KMS-11 (cell line): ENCODE data around the gene SLC2A5.

ENCODE experiments used
- H2AFZ ChIP-seq: fragments of 200-600 bp; sonication (generic); 2 replicates; pipeline ENCODE4 v1.6.1; 2016; ENCODE audit warnings: antibody characterized with exemption, mixed run types, low read depth
- H3K27ac ChIP-seq: fragments of 200-600 bp; sonication (generic); 2 replicates; pipeline ENCODE4 v1.6.1; 2016; ENCODE audit warnings: mild to moderate bottlenecking, mixed run types
- H3K27me3 ChIP-seq: fragments of 200-600 bp; sonication (generic); 2 replicates; pipeline ENCODE4 v1.6.1; 2017; ENCODE audit warnings: mild to moderate bottlenecking, low read depth, mixed run types, moderate library complexity; ENCODE audit not compliant: insufficient read depth
- H3K36me3 ChIP-seq: fragments of 200-600 bp; sonication (generic); 2 replicates; pipeline ENCODE4 v1.6.1; 2017; ENCODE audit warnings: mild to moderate bottlenecking, mixed run types; ENCODE audit not compliant: insufficient read depth
- H3K4me1 ChIP-seq: fragments of 200-600 bp; sonication (generic); 2 replicates; pipeline ENCODE4 v1.6.1; 2016; ENCODE audit warnings: mild to moderate bottlenecking, low read depth, mixed run types; ENCODE audit not compliant: poor library complexity, severe bottlenecking
- H3K4me2 ChIP-seq: fragments of 200-600 bp; sonication (generic); 2 replicates; pipeline ENCODE4 v1.7.0; 2016; ENCODE audit warnings: mild to moderate bottlenecking, mixed run types
- H3K4me3 ChIP-seq: fragments of 200-600 bp; sonication (generic); IDR thresholded peaks from 2 replicates; pipeline ENCODE4 v1.6.1; 2017; ENCODE audit warnings: low read depth, low read length, mixed read lengths; ENCODE audit not compliant: insufficient read depth
- H3K79me2 ChIP-seq: fragments of 200-600 bp; sonication (generic); 2 replicates; pipeline ENCODE4 v1.6.1; 2016; ENCODE audit warnings: low read depth, mixed run types; ENCODE audit not compliant: insufficient read depth
- H3K9ac ChIP-seq: fragments of 200-600 bp; sonication (generic); 2 replicates; pipeline ENCODE4 v1.6.1; 2016; ENCODE audit warnings: mild to moderate bottlenecking, mixed run types
- H4K20me1 ChIP-seq: fragments of 200-600 bp; sonication (generic); 2 replicates; pipeline ENCODE4 v1.6.1; 2016; ENCODE audit warnings: mild to moderate bottlenecking, mixed run types; ENCODE audit not compliant: insufficient read depth
- CTCF ChIP-seq: fragments of 200-600 bp; sonication (generic); conservative IDR thresholded peaks from 2 replicates; pipeline ENCODE4 v1.6.1; 2017; ENCODE audit warnings: low read depth, mild to moderate bottlenecking, antibody characterized with exemption, low read length, moderate library complexity, mixed read lengths

SLC2A5 gene

GRCh38 chr1:9045861-9046510 lies 23.4 kb downstream of the SLC2A5 start:
- H3K4me3 ChIP-seq = no peak overlapping the region
- no peaks in the 10 kb centered on the region for H3K79me2 ChIP-seq
- no peaks in the 10 kb centered on the region for H4K20me1 ChIP-seq
- no peak overlapping the region for H3K4me2 ChIP-seq
- H2AFZ ChIP-seq = no peak overlapping the region
- H3K4me1 ChIP-seq = no peaks in the 10 kb centered on the region
- TF ChIP-seq CTCF = no peak
- H3K9ac ChIP-seq = no peak overlapping the region
- H3K27ac ChIP-seq = no peak overlapping the region
- H3K36me3 ChIP-seq = no peaks in the 10 kb centered on the region
- H3K27me3 ChIP-seq = no peaks in the 10 kb centered on the region

GRCh38 chr1:9044236-9044635 lies 25.2 kb downstream of the SLC2A5 start:
- Histone ChIP-seq H3K4me3 (no peak overlapping the region), H3K27ac (no peak overlapping the region), H3K36me3 (no peaks in the 10 kb centered on the region), H2AFZ (no peak overlapping the region), H4K20me1 (no peaks in the 10 kb centered on the region), H3K79me2 (no peaks in the 10 kb centered on the region), H3K9ac (no peak overlapping the region), H3K4me2 (no peak overlapping the region), H3K4me1 (no peaks in the 10 kb centered on the region), H3K27me3 (no peaks in the 10 kb centered on the region)
- TF ChIP-seq CTCF = no peak

- Histone ChIP-seq H3K27ac (no peak overlapping the region), H3K4me3 (no peak overlapping the region), H3K79me2 (no peaks in the 10 kb centered on the region), H3K27me3 (no peaks in the 10 kb centered on the region), H3K9ac (no peak overlapping the region), H4K20me1 (no peaks in the 10 kb centered on the region), H2AFZ (no peak overlapping the region), H3K36me3 (no peaks in the 10 kb centered on the region), H3K4me1 (no peaks in the 10 kb centered on the region), H3K4me2 (no peak overlapping the region)
- TF ChIP-seq CTCF = no peak
Observed at GRCh38 chr1:9042272-9042671, 27.2 kb downstream of the SLC2A5 start.

- no peak overlapping the region for H2AFZ ChIP-seq
- no peak for TF ChIP-seq CTCF
- no peak overlapping the region for H3K4me3 ChIP-seq
- H3K4me2 ChIP-seq = no peak overlapping the region
- no peak overlapping the region for H3K27ac ChIP-seq
- H3K79me2 ChIP-seq = no peaks in the 10 kb centered on the region
- H3K4me1 ChIP-seq = no peaks in the 10 kb centered on the region
- no peaks in the 10 kb centered on the region for H3K27me3 ChIP-seq
- H3K9ac ChIP-seq = no peak overlapping the region
- H4K20me1 ChIP-seq = no peaks in the 10 kb centered on the region
- no peaks in the 10 kb centered on the region for H3K36me3 ChIP-seq
Observed at GRCh38 chr1:9041116-9041779, 28.2 kb downstream of the SLC2A5 start.
